H1 (cell line): Measurements from ENCODE around the gene MAGI3.

Experiments
- PHF8 ChIP-seq: fragments of 200-600 bp; sonication (generic); conservative IDR thresholded peaks from 2 replicates; pipeline ENCODE4 v1.7.1; 2012; ENCODE audit warnings: low read depth, mild to moderate bottlenecking, inconsistent platforms, low read length, moderate library complexity
- TAF7 ChIP-seq: optimal IDR thresholded peaks from 2 replicates; pipeline ENCODE3; 2011; ENCODE audit warnings: low read depth, mild to moderate bottlenecking, inconsistent platforms, low read length, moderate library complexity, borderline replicate concordance

GRCh38 chr1:113732802-113733201 is 342.5 kb downstream of the MAGI3 start:
- TF ChIP-seq PHF8 (no peak), TAF7 (no peak)
